Keratinocyte (primary cell): Measurements from ENCODE around the gene MEIS2.

Experiments
- EZH2 ChIP-seq: IDR thresholded peaks from one replicate; pipeline ENCODE4 v1.6.1; 2012; ENCODE audit warnings: inconsistent platforms, mild to moderate bottlenecking, low read length, moderate library complexity
- TF ChIP-seq, protein P1 (sequence below), 3 experiments: IDR thresholded peaks in 1 of 3; conservative IDR thresholded peaks in 1 of 3; optimal IDR thresholded peaks in 1 of 3; 2 replicates in 2 of 3; 3 replicates in 1 of 3; pipeline versions ENCODE3 to v1.5.1; 2011; ENCODE audit warnings: low read length in 3 of 3, mild to moderate bottlenecking in 3 of 3, moderate library complexity in 2 of 3, control low read depth in 1 of 3, inconsistent platforms in 1 of 3; ENCODE audit not compliant: insufficient read depth in 2 of 3; ENCODE audit errors: extremely low read depth in 1 of 3

GRCh38 chr15:36966708-36967107, 133.6 kb downstream of the MEIS2 start:
- TF ChIP-seq, protein P1, sequence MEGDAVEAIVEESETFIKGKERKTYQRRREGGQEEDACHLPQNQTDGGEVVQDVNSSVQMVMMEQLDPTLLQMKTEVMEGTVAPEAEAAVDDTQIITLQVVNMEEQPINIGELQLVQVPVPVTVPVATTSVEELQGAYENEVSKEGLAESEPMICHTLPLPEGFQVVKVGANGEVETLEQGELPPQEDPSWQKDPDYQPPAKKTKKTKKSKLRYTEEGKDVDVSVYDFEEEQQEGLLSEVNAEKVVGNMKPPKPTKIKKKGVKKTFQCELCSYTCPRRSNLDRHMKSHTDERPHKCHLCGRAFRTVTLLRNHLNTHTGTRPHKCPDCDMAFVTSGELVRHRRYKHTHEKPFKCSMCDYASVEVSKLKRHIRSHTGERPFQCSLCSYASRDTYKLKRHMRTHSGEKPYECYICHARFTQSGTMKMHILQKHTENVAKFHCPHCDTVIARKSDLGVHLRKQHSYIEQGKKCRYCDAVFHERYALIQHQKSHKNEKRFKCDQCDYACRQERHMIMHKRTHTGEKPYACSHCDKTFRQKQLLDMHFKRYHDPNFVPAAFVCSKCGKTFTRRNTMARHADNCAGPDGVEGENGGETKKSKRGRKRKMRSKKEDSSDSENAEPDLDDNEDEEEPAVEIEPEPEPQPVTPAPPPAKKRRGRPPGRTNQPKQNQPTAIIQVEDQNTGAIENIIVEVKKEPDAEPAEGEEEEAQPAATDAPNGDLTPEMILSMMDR (optimal IDR thresholded peaks at IDR 0.05 in 1 of 3, IDR thresholded peaks at IDR 0.05 in 1 of 3, conservative IDR thresholded peaks at IDR 0.05 in 1 of 3; ENCODE audit: extremely low read depth in 1 of 3, insufficient read depth in 2 of 3, low read length in 3 of 3): no peak
- no peak for TF ChIP-seq EZH2
